OCI-LY3 (cell line): ENCODE results near the gene PDE3A.

ENCODE experiments used
- H2AFZ ChIP-seq: fragments of 200-600, 300-600 bp; shearing (Covaris generic); 2 replicates; pipeline ENCODE4 v1.6.0; 2014; ENCODE audit warnings: antibody characterized with exemption, low read depth, low read length
- H3K27ac ChIP-seq: fragments of 200-600, 300-600 bp; sonication (generic); 2 replicates; pipeline ENCODE4 v1.5.1; 2014; ENCODE audit warnings: mild to moderate bottlenecking, low read length, moderate library complexity, mixed read lengths
- H3K27me3 ChIP-seq: fragments of 200-600, 300-600 bp; sonication (generic); 2 replicates; pipeline ENCODE4 v1.6.1; 2014; ENCODE audit warnings: low read depth, low read length, mixed read lengths
- H3K36me3 ChIP-seq: fragments of 200-600, 300-600 bp; sonication (generic); replicated peaks from 2 replicates; pipeline ENCODE3; 2014; ENCODE audit warnings: low read depth, low read length, mixed read lengths
- H3K4me1 ChIP-seq: fragments of 300-600, 200-600 bp; sonication (generic); 2 replicates; pipeline ENCODE4 v1.6.1; 2014; ENCODE audit warnings: low read length, mixed read lengths
- H3K4me2 ChIP-seq: fragments of 200-600, 300-600 bp; sonication (generic); 2 replicates; pipeline ENCODE4 v1.6.1; 2014; ENCODE audit warnings: low read length, mixed read lengths
- H3K4me3 ChIP-seq: fragments of 300-600, 200-600 bp; sonication (generic); 2 replicates; pipeline ENCODE4 v1.5.1; 2014; ENCODE audit warnings: antibody characterized with exemption, mild to moderate bottlenecking, low read length, moderate library complexity
- H3K79me2 ChIP-seq: fragments of 300-600, 200-600 bp; shearing (Covaris generic); 2 replicates; pipeline ENCODE4 v1.6.1; 2014; ENCODE audit warnings: mild to moderate bottlenecking, low read length, mixed read lengths
- H3K9ac ChIP-seq: fragments of 300-600, 200-600 bp; shearing (Covaris generic); 2 replicates; pipeline ENCODE4 v1.6.0; 2014; ENCODE audit warnings: mild to moderate bottlenecking, low read length, moderate library complexity
- H3K9me3 ChIP-seq: fragments of 200-600, 300-600 bp; shearing (Covaris generic); 2 replicates; pipeline ENCODE4 v1.6.1; 2014; ENCODE audit warnings: low read length, mixed read lengths; ENCODE audit not compliant: insufficient read depth
- H4K20me1 ChIP-seq: fragments of 200-600, 300-600 bp; sonication (generic); 2 replicates; pipeline ENCODE4 v1.6.1; 2016; ENCODE audit warnings: low read length, mixed read lengths; ENCODE audit not compliant: insufficient read depth
- EZH2phosphoT487 ChIP-seq: fragments of 200-600 bp; shearing (Covaris generic); IDR thresholded peaks from 2 replicates; pipeline ENCODE4 v1.6.1; 2018; ENCODE audit warnings: antibody characterized with exemption, mixed run types, low read depth
- TF ChIP-seq, protein P1 (sequence below): fragments of 200-600, 300-600 bp; sonication (generic); IDR thresholded peaks from 2 replicates; pipeline ENCODE4 v1.5.1; 2014; ENCODE audit warnings: antibody characterized with exemption, low read length, low read depth

Gene PDE3A

DNA sequence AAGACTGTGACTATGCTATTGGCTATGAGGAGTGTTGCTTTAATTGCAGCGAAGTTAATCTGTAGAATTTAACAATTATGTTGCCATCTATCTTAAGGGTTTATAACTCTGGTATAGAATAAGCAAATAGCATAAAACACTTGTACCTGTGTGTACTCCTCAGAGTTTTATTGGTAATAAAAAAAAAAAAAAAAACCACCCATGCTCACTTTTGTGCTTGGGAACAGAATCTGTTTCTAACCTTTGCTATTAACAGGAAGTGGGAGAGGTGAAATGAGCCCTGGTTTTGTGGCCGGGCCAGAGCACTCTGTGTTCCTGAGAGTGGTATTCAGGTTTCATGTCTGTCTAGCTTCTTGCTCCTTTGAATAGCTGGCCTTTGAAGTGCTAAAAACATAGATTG, 53.1 kb downstream of the PDE3A start:
- Histone ChIP-seq H2AFZ (no peak overlapping the region), H3K27me3 (no peaks in the 10 kb centered on the region), H3K4me3 (no peak overlapping the region), H4K20me1 (no peaks in the 10 kb centered on the region), H3K9ac (no peak overlapping the region), H3K9me3 (no peaks in the 10 kb centered on the region), H3K27ac (no peak overlapping the region), H3K4me2 (no peak overlapping the region), H3K79me2 (no peaks in the 10 kb centered on the region), H3K4me1 (no peaks in the 10 kb centered on the region), H3K36me3 (no peaks in the 10 kb centered on the region)
- TF ChIP-seq, protein P1, sequence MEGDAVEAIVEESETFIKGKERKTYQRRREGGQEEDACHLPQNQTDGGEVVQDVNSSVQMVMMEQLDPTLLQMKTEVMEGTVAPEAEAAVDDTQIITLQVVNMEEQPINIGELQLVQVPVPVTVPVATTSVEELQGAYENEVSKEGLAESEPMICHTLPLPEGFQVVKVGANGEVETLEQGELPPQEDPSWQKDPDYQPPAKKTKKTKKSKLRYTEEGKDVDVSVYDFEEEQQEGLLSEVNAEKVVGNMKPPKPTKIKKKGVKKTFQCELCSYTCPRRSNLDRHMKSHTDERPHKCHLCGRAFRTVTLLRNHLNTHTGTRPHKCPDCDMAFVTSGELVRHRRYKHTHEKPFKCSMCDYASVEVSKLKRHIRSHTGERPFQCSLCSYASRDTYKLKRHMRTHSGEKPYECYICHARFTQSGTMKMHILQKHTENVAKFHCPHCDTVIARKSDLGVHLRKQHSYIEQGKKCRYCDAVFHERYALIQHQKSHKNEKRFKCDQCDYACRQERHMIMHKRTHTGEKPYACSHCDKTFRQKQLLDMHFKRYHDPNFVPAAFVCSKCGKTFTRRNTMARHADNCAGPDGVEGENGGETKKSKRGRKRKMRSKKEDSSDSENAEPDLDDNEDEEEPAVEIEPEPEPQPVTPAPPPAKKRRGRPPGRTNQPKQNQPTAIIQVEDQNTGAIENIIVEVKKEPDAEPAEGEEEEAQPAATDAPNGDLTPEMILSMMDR = no peak
- TF ChIP-seq EZH2phosphoT487 = no peak

DNA sequence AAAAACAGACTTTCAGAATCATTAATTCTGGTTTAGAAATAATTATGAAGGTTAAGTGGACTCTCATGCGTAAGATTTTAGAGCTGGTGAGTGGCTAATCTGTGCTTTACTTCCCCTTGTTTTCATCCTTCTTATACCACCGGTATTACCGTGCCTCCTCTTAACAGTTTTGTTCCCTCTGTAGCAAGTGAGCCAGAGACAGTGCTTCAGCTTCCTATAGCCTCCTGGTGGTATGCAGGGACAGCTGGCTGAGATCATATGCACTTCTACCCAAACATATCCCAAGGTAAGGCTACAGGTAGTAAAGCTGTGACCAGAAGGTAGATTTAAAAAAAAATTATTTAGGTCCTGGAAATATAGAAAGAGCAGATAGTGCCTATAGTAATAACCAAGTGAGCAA, 55.2 kb downstream of the PDE3A start:
- Histone ChIP-seq H3K4me3 (no peak overlapping the region), H2AFZ (no peak overlapping the region), H3K4me1 (no peaks in the 10 kb centered on the region), H3K9me3 (no peaks in the 10 kb centered on the region), H3K79me2 (no peaks in the 10 kb centered on the region), H3K27me3 (no peaks in the 10 kb centered on the region), H4K20me1 (no peaks in the 10 kb centered on the region), H3K27ac (no peak overlapping the region), H3K4me2 (no peak overlapping the region), H3K9ac (no peak overlapping the region), H3K36me3 (no peaks in the 10 kb centered on the region)
- TF ChIP-seq, protein P1 = no peak
- no peak for TF ChIP-seq EZH2phosphoT487

DNA sequence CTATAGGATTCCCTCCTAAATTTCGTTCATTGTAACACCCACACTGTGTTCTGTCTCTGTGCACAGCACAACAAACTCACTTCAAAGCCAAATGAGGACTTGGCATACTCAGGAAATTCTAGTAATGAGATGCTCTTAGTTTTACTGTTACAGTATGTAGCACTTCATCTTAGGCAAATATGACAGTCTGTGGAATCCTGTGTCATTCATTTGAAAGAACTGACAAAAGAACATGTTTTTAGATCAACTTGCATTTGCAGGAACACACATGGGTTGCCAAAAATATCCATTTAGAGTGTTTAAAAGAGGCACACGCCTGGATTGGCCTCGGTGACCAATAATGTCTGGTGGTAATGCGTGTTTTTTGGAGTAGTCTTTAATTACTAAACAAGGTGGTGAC, 56.5 kb downstream of the PDE3A start:
- no peaks in the 10 kb centered on the region for H3K27me3 ChIP-seq
- no peaks in the 10 kb centered on the region for H3K36me3 ChIP-seq
- no peak overlapping the region for H2AFZ ChIP-seq

DNA sequence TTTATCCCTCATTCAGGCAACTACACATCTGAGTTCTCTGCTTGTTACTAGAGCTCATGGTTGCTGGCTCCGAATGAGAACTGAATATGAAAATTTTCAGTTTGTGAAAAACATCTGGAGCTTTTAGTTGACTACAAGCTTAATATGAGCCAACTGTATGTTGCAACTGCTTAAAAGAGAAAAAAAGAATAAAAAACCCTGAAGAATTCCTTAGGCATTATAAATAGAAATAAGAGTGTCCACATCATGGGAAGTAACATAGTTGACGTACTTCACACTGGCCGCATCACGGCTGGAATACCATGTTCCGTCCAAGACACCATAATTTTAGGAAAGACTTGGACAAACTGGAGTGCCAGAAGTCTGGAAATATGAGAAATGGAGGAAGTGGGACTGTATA, 57.9 kb downstream of the PDE3A start:
- Histone ChIP-seq H3K27ac (no peak overlapping the region), H3K4me2 (no peak overlapping the region), H3K4me1 (no peaks in the 10 kb centered on the region), H3K27me3 (0 out of 2 replicates have a peak, but pooled peaks cover 2% of the 10 kb centered on the region), H4K20me1 (no peaks in the 10 kb centered on the region), H3K9me3 (no peaks in the 10 kb centered on the region), H3K4me3 (no peak overlapping the region), H3K36me3 (no peaks in the 10 kb centered on the region), H2AFZ (no peak overlapping the region), H3K9ac (no peak overlapping the region), H3K79me2 (no peaks in the 10 kb centered on the region)
- TF ChIP-seq, protein P1 = no peak
- TF ChIP-seq EZH2phosphoT487 = no peak

More for the DNA sequence above, 56.5 kb downstream of the PDE3A start:
- H3K79me2 ChIP-seq = no peaks in the 10 kb centered on the region
- no peak overlapping the region for H3K27ac ChIP-seq
- H3K4me2 ChIP-seq = no peak overlapping the region
- H4K20me1 ChIP-seq = no peaks in the 10 kb centered on the region
- H3K4me3 ChIP-seq = no peak overlapping the region
- H3K4me1 ChIP-seq = no peaks in the 10 kb centered on the region
- no peaks in the 10 kb centered on the region for H3K9me3 ChIP-seq
- TF ChIP-seq EZH2phosphoT487 = no peak
- TF ChIP-seq, protein P1 = no peak
- no peak overlapping the region for H3K9ac ChIP-seq
